CD14-positive monocyte (primary cell): Measurements from ENCODE around the gene FGFR1OP2. TPM values are rescaled to one million over a fixed set of nuclear protein-coding genes. Genes with fewer than 3 reads are reported as not detected.

Source experiments
- DNase-seq, 3 donors: peaks; one replicate each; pipeline ENCODE4 v3.0.0-alpha.2; 2011 to 2022
- H2AFZ ChIP-seq: 2 replicates; pipeline ENCODE4 v1.6.0; 2012; ENCODE audit warnings: mild to moderate bottlenecking, low read depth, low read length, inconsistent platforms; ENCODE audit not compliant: insufficient read depth, poor library complexity, severe bottlenecking
- H3K27ac ChIP-seq, 2 donors: 1 replicate in 1 of 2; 2 replicates in 1 of 2; pipeline ENCODE4 v1.5.1; 2012 to 2013; ENCODE audit warnings: low read length in 2 of 2, control low read depth in 1 of 2, inconsistent platforms in 1 of 2, low read depth in 1 of 2, mild to moderate bottlenecking in 1 of 2
- H3K27me3 ChIP-seq, 2 donors: one replicate each; pipeline versions ENCODE4 v1.6.0 to v1.6.1; 2011 to 2013; ENCODE audit warnings: low read length in 2 of 2; ENCODE audit not compliant: control insufficient read depth in 2 of 2, insufficient read depth in 2 of 2
- H3K36me3 ChIP-seq, 2 donors: replicated peaks in 1 of 2; 1 replicate in 1 of 2; 2 replicates in 1 of 2; pipeline versions ENCODE4 v1.5.1 to v1.6.1; 2012 to 2013; ENCODE audit warnings: low read length in 2 of 2, control low read depth in 1 of 2, inconsistent platforms in 1 of 2, mild to moderate bottlenecking in 1 of 2; ENCODE audit not compliant: insufficient read depth in 2 of 2, control insufficient read depth in 1 of 2
- H3K4me1 ChIP-seq, 2 donors: 1 replicate in 1 of 2; 2 replicates in 1 of 2; pipeline versions ENCODE4 v1.5.1 to v1.6.1; 2012 to 2013; ENCODE audit warnings: low read length in 2 of 2, control low read depth in 1 of 2, inconsistent platforms in 1 of 2, mild to moderate bottlenecking in 1 of 2, moderate library complexity in 1 of 2; ENCODE audit not compliant: insufficient read depth in 2 of 2, control insufficient read depth in 1 of 2
- H3K4me2 ChIP-seq: replicated peaks from 2 replicates; pipeline ENCODE3; 2012; ENCODE audit warnings: low read length, moderate library complexity, mild to moderate bottlenecking; ENCODE audit not compliant: poor library complexity, severe bottlenecking; ENCODE audit errors: extremely low read depth
- H3K4me3 ChIP-seq, 3 experiments: fragments of 200-600 bp in 1 of 3; sonication (generic) in 1 of 3; replicated peaks in 1 of 3; 1 replicate in 2 of 3; 2 replicates in 1 of 3; pipeline ENCODE4 v1.5.1; 2011 to 2013; ENCODE audit warnings: low read length in 3 of 3, mild to moderate bottlenecking in 3 of 3, control low read depth in 2 of 3, low read depth in 2 of 3, inconsistent platforms in 1 of 3, moderate library complexity in 1 of 3
- H3K79me2 ChIP-seq: 2 replicates; pipeline ENCODE4 v1.6.0; 2012; ENCODE audit warnings: mild to moderate bottlenecking, control low read depth, inconsistent platforms, low read length, moderate library complexity; ENCODE audit not compliant: insufficient read depth
- H3K9ac ChIP-seq: 2 replicates; pipeline ENCODE4 v1.6.0; 2017; ENCODE audit warnings: low read length, mild to moderate bottlenecking; ENCODE audit not compliant: insufficient read depth, poor library complexity, severe bottlenecking
- H3K9me3 ChIP-seq, 2 donors: replicated peaks in 1 of 2; 1 replicate in 1 of 2; 2 replicates in 1 of 2; pipeline versions ENCODE4 v1.5.1 to v1.6.1; 2012 to 2013; ENCODE audit warnings: low read length in 2 of 2, control low read depth in 1 of 2; ENCODE audit not compliant: control insufficient read depth in 1 of 2, insufficient read depth in 1 of 2
- H4K20me1 ChIP-seq: 2 replicates; pipeline ENCODE4 v1.6.0; 2012; ENCODE audit warnings: mild to moderate bottlenecking, low read length, control low read depth, moderate library complexity; ENCODE audit not compliant: insufficient read depth
- H3K27ac Mint-ChIP-seq, 7 donors: one replicate each; pipeline ENCODE4 v1.8.0; 2020; ENCODE audit warnings: mild to moderate bottlenecking in 7 of 7, mixed read lengths in 7 of 7, moderate library complexity in 6 of 7, inconsistent platforms in 2 of 7
- H3K27me3 Mint-ChIP-seq, 3 donors: one replicate each; pipeline ENCODE4 v1.8.0; 2021 to 2022; ENCODE audit warnings: low read depth in 3 of 3, mild to moderate bottlenecking in 3 of 3, mixed read lengths in 3 of 3, moderate library complexity in 3 of 3, inconsistent platforms in 1 of 3
- H3K36me3 Mint-ChIP-seq, 2 donors: one replicate each; pipeline ENCODE4 v1.8.0; 2020; ENCODE audit warnings: mixed read lengths in 2 of 2, inconsistent platforms in 1 of 2, mild to moderate bottlenecking in 1 of 2
- H3K4me1 Mint-ChIP-seq: one replicate; pipeline ENCODE4 v1.8.0; 2020; ENCODE audit warnings: mild to moderate bottlenecking, mixed read lengths
- H3K4me3 Mint-ChIP-seq, 2 donors: one replicate each; pipeline ENCODE4 v1.8.0; 2020; ENCODE audit warnings: mild to moderate bottlenecking in 2 of 2, mixed read lengths in 2 of 2, moderate library complexity in 1 of 2
- H3K9me3 Mint-ChIP-seq, 7 donors: one replicate each; pipeline ENCODE4 v1.8.0; 2020 to 2022; ENCODE audit warnings: mixed read lengths in 7 of 7, mild to moderate bottlenecking in 6 of 7, moderate library complexity in 6 of 7, inconsistent platforms in 2 of 7
- WGBS: methylation state at CpG from one replicate; pipeline ENCODE4 v1.1.5; 2013; ENCODE audit warnings: missing lambda C conversion rate; ENCODE audit not compliant: insufficient coverage; 5-methylcytosine and 5-hydroxymethylcytosine counted together
- intact Hi-C, 2 donors: fragments of 100-400 bp; cut with micrococcal nuclease; formaldehyde crosslinking; loops; one replicate each; pipeline versions ENCODE4 v1.15.0 to v1.15.1; 2023
- polyA plus RNA-seq, 3 donors: library from polyadenylated mRNA; depleted of rRNA in 1 of 3; unstranded in 2 of 3; stranded (reverse) in 1 of 3; fragments of 300-500 nt in 2 of 3; fragments of >200 nt in 1 of 3; fragmentation: Illumina TruSeq in 2 of 3; gene quantifications; 1 replicate in 2 of 3; 2 replicates in 1 of 3; pipeline ENCODE4 v1.2.3, GENCODE V29; 2012 to 2021
- TF ChIP-seq, protein P1 (sequence below): fragments of 200-600 bp; IDR thresholded peaks from one replicate; pipeline ENCODE4 v1.8.0; 2022; ENCODE audit warnings: antibody characterized with exemption, mild to moderate bottlenecking

The FGFR1OP2 gene
- polyA plus RNA-seq, 3 donors, result 29.8 to 68.9 (median 66.4) TPM

- Histone ChIP-seq H3K4me2 (no peak overlapping the region), H3K27me3 (no peaks in the 10 kb centered on the region), H3K36me3 (peaks cover 36 to 58% of the 10 kb centered on the region in 2 donors), H3K9me3 (no peaks in the 10 kb centered on the region), H3K9ac (no peak overlapping the region), H4K20me1 (no peaks in the 10 kb centered on the region), H3K27ac (no peak overlapping the region), H2AFZ (no peak overlapping the region), H3K4me1 (peaks cover 25 to 29% of the 10 kb centered on the region in 2 donors), H3K79me2 (peaks cover 48% of the 10 kb centered on the region), H3K4me3 (no peak overlapping the region)
- Mint-ChIP-seq H3K9me3 (peaks cover 0 to 4% (median 0%) of the 10 kb centered on the region in 7 donors), H3K27ac (no peak overlapping the region), H3K4me1 (peaks cover 32% of the 10 kb centered on the region), H3K27me3 (peaks cover 0 to 2% (median 0%) of the 10 kb centered on the region in 3 donors), H3K36me3 (peaks cover 39 to 51% of the 10 kb centered on the region in 2 donors), H3K4me3 (no peak overlapping the region)
- DNase-seq, result no peak
- WGBS, result 86% methylated on average over 1 of the region's 2 CpGs
- intact Hi-C loops, result loop anchor here in 1 of 2 donors (2.0 kb wide), 1 partner anchor 17 kb away; no protein-coding TSS in a partner anchor
- TF ChIP-seq, protein P1, sequence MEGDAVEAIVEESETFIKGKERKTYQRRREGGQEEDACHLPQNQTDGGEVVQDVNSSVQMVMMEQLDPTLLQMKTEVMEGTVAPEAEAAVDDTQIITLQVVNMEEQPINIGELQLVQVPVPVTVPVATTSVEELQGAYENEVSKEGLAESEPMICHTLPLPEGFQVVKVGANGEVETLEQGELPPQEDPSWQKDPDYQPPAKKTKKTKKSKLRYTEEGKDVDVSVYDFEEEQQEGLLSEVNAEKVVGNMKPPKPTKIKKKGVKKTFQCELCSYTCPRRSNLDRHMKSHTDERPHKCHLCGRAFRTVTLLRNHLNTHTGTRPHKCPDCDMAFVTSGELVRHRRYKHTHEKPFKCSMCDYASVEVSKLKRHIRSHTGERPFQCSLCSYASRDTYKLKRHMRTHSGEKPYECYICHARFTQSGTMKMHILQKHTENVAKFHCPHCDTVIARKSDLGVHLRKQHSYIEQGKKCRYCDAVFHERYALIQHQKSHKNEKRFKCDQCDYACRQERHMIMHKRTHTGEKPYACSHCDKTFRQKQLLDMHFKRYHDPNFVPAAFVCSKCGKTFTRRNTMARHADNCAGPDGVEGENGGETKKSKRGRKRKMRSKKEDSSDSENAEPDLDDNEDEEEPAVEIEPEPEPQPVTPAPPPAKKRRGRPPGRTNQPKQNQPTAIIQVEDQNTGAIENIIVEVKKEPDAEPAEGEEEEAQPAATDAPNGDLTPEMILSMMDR, result no peak
Observed at GRCh38 chr12:26995706-26996105, 57.4 kb downstream of the FGFR1OP2 start.

- H3K4me1 ChIP-seq, result peaks cover 38 to 42% of the 10 kb centered on the region in 2 donors
- H3K36me3 ChIP-seq, result peaks cover 32 to 45% of the 10 kb centered on the region in 2 donors
- H2AFZ ChIP-seq, result no peak overlapping the region
- H3K27me3 ChIP-seq, result no peaks in the 10 kb centered on the region
- peak overlapping the region; percentile 16 to 58 for H3K27ac ChIP-seq
- Mint-ChIP-seq H3K4me1 (peaks cover 45% of the 10 kb centered on the region), H3K4me3 (peak overlapping the region in 1 of 2 donors; percentile 77), H3K36me3 (peaks cover 34 to 45% of the 10 kb centered on the region in 2 donors), H3K27me3 (peaks cover 0 to 2% (median 0%) of the 10 kb centered on the region in 3 donors), H3K27ac (peak overlapping the region; percentile 84 to 94 (median 90)), H3K9me3 (peaks cover 0 to 4% (median 0%) of the 10 kb centered on the region in 7 donors)
- intact Hi-C loops, result no loop called here
- no peak overlapping the region for H3K9ac ChIP-seq
- peak overlapping the region in 1 of 3 experiments; percentile 39 for H3K4me3 ChIP-seq
- H3K9me3 ChIP-seq, result no peaks in the 10 kb centered on the region
- TF ChIP-seq, protein P1, result no peak
- H3K4me2 ChIP-seq, result peak overlapping the region; percentile 56
- no peak for DNase-seq
- H4K20me1 ChIP-seq, result peaks cover 5% of the 10 kb centered on the region
- 0% methylated on average over 1 of the region's 2 CpGs for WGBS
- peaks cover 50% of the 10 kb centered on the region for H3K79me2 ChIP-seq
Observed at GRCh38 chr12:26997003-26997402, 58.7 kb downstream of the FGFR1OP2 start.
